Activated gamma-delta T cell (primary cell): Measurements from ENCODE around the gene GLG1.
"Not testable (repeated sequence)": the region's sequence is repeated elsewhere in the genome, so short reads cannot be mapped to it uniquely, and the experiment has no call there.

Experiments
- DNase-seq: peaks from one replicate; lab custom pipeline; 2025; lab: John Stamatoyannopoulos, UW

Gene GLG1

GRCh38 chr16:74575175-74575806, 31.6 kb downstream of the GLG1 start:
- DNase-seq, result no peak

GRCh38 chr16:74574146-74574545, 32.8 kb downstream of the GLG1 start:
- DNase-seq, result no peak

GRCh38 chr16:74573622-74574021, 33.3 kb downstream of the GLG1 start:
- DNase-seq, result no peak

- no peak for DNase-seq
Measured at GRCh38 chr16:74570412-74571301, 36.3 kb downstream of the GLG1 start.

GRCh38 chr16:74568961-74569631, 37.8 kb downstream of the GLG1 start:
- no peak for DNase-seq

GRCh38 chr16:74567901-74568300, 39.0 kb downstream of the GLG1 start:
- no peak for DNase-seq

GRCh38 chr16:74565378-74565777, 41.5 kb downstream of the GLG1 start:
- no peak for DNase-seq

- no peak for DNase-seq
Measured at GRCh38 chr16:74564451-74564984, 42.4 kb downstream of the GLG1 start.

- DNase-seq, result no peak
Measured at GRCh38 chr16:74563828-74564263, 43.1 kb downstream of the GLG1 start.

- no peak for DNase-seq
Measured at GRCh38 chr16:74562117-74562516, 44.8 kb downstream of the GLG1 start.

GRCh38 chr16:74561626-74562025, 45.3 kb downstream of the GLG1 start:
- DNase-seq, result no peak

- no peak for DNase-seq
Measured at GRCh38 chr16:74560912-74561311, 46.0 kb downstream of the GLG1 start.

GRCh38 chr16:74558873-74559272, 48.0 kb downstream of the GLG1 start:
- no peak for DNase-seq

- no peak for DNase-seq
Measured at GRCh38 chr16:74557275-74557674, 49.6 kb downstream of the GLG1 start.

- no peak for DNase-seq
Measured at GRCh38 chr16:74556375-74556922, 50.5 kb downstream of the GLG1 start.

GRCh38 chr16:74552357-74552756, 54.6 kb downstream of the GLG1 start:
- not testable (repeated sequence) for DNase-seq

- DNase-seq, result not testable (repeated sequence)
Measured at GRCh38 chr16:74550227-74551019, 56.5 kb downstream of the GLG1 start.

GRCh38 chr16:74546112-74546511, 60.8 kb downstream of the GLG1 start:
- DNase-seq, result not testable (repeated sequence)

GRCh38 chr16:74542911-74543578, 63.9 kb downstream of the GLG1 start:
- DNase-seq, result not testable (repeated sequence)

- DNase-seq, result not testable (repeated sequence)
Measured at GRCh38 chr16:74540663-74541062, 66.3 kb downstream of the GLG1 start.

GRCh38 chr16:74538801-74539200, 68.1 kb downstream of the GLG1 start:
- DNase-seq, result not testable (repeated sequence)
